ENCODE results near the gene NFE2. TPM values are rescaled to one million over a fixed set of nuclear protein-coding genes. Genes with fewer than 3 reads are reported as not detected.
A peak's percentile ranks its signal among the peaks of the same experiment; 100 is the strongest.

Gene NFE2
- total RNA-seq, 1 donor, result 1.4 TPM

DNA sequence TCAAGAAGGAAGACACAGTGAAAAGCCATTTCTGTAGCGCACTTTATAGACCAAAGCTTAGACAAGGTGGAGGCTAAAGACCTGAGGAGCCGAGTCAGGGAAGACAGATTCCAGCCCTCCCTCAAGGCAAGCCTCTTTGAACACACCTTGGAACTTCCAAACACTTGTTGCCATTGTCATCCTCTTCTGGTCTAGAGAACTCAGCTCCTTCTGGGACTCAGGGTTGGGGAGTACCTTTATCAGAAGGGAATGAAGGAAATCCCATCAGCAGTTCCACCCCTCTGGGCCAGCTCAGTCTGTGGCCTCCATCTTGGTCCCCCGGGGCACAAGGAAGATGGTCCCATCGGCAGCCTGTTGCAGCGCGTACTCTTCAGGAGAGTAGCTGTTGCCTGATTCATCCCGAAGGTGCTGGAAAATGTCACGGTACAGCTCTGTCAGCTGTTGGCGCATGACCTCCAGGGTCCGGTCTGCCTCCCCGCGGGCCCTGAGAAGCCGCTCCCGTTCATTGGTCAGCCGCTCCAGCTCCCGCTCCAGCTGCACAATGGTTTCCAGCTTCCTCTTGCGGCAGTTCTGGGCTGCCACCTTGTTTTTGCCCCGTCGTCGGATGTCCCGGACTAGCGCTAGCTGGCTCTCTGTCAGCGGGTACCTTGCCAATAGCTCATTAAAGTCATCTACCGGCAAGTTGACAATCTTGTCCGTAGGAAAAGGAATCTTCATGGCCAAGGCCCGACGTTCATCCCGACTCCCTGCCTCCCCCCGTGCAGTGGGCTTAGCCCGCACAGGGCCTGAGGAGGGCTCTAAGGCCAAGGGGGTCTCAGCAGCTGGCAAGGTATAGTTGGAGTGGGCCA lies 8.5 kb downstream of the NFE2 start:
- H2AFZ ChIP-seq (ENCODE audit: low read length), result no peak overlapping the region
- H3K9me3 ChIP-seq (ENCODE audit: low read depth, low read length), result no peaks in the 10 kb centered on the region
- peak; percentile 37 for DNase-seq (ENCODE audit: insufficient read length, low spot score, missing footprints)
- peaks cover 6% of the 10 kb centered on the region for H4K20me1 ChIP-seq (ENCODE audit: insufficient read depth, low read length)
- no peaks in the 10 kb centered on the region for H3K27me3 ChIP-seq (ENCODE audit: insufficient read depth, low read length)
- TF ChIP-seq, protein P1, sequence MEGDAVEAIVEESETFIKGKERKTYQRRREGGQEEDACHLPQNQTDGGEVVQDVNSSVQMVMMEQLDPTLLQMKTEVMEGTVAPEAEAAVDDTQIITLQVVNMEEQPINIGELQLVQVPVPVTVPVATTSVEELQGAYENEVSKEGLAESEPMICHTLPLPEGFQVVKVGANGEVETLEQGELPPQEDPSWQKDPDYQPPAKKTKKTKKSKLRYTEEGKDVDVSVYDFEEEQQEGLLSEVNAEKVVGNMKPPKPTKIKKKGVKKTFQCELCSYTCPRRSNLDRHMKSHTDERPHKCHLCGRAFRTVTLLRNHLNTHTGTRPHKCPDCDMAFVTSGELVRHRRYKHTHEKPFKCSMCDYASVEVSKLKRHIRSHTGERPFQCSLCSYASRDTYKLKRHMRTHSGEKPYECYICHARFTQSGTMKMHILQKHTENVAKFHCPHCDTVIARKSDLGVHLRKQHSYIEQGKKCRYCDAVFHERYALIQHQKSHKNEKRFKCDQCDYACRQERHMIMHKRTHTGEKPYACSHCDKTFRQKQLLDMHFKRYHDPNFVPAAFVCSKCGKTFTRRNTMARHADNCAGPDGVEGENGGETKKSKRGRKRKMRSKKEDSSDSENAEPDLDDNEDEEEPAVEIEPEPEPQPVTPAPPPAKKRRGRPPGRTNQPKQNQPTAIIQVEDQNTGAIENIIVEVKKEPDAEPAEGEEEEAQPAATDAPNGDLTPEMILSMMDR (IDR thresholded peaks at IDR 0.05; ENCODE audit: extremely low read depth, low read depth, low read length), result no peak
- peaks cover 11% of the 10 kb centered on the region for H3K36me3 ChIP-seq (ENCODE audit: insufficient read depth, low read length)
- no peaks in the 10 kb centered on the region for H3K79me2 ChIP-seq (ENCODE audit: insufficient read depth, low read length)
- no peak overlapping the region for H3K27ac ChIP-seq (ENCODE audit: low read depth, low read length)
- H3K4me1 ChIP-seq (ENCODE audit: insufficient read depth, low read length), result no peaks in the 10 kb centered on the region
- H3K4me3 ChIP-seq (ENCODE audit: insufficient read depth, low read length), result no peak overlapping the region
- H3K4me2 ChIP-seq (ENCODE audit: insufficient read depth, low read length), result no peak overlapping the region

- H3K9me3 ChIP-seq (ENCODE audit: low read depth, low read length), result no peaks in the 10 kb centered on the region
- H3K79me2 ChIP-seq (ENCODE audit: insufficient read depth, low read length), result peaks cover 18% of the 10 kb centered on the region
- no peak for DNase-seq (ENCODE audit: insufficient read length, low spot score, missing footprints)
- H4K20me1 ChIP-seq (ENCODE audit: insufficient read depth, low read length), result peaks cover 38% of the 10 kb centered on the region
- H3K27ac ChIP-seq (ENCODE audit: low read depth, low read length), result no peak overlapping the region
- TF ChIP-seq, protein P1 (IDR thresholded peaks at IDR 0.05; ENCODE audit: extremely low read depth, low read depth, low read length), result no peak
- no peak overlapping the region for H3K4me3 ChIP-seq (ENCODE audit: insufficient read depth, low read length)
- H3K4me1 ChIP-seq (ENCODE audit: insufficient read depth, low read length), result peaks cover 19% of the 10 kb centered on the region
- peaks cover 53% of the 10 kb centered on the region for H3K36me3 ChIP-seq (ENCODE audit: insufficient read depth, low read length)
- H3K4me2 ChIP-seq (ENCODE audit: insufficient read depth, low read length), result no peak overlapping the region
- no peaks in the 10 kb centered on the region for H3K27me3 ChIP-seq (ENCODE audit: insufficient read depth, low read length)
- H2AFZ ChIP-seq (ENCODE audit: low read length), result no peak overlapping the region
Observed at GRCh38 chr12:54287261-54288157, 13.3 kb downstream of the NFE2 start.

- no peak overlapping the region for H3K4me2 ChIP-seq (ENCODE audit: insufficient read depth, low read length)
- H3K4me3 ChIP-seq (ENCODE audit: insufficient read depth, low read length), result no peak overlapping the region
- no peak overlapping the region for H2AFZ ChIP-seq (ENCODE audit: low read length)
- peaks cover 29% of the 10 kb centered on the region for H3K4me1 ChIP-seq (ENCODE audit: insufficient read depth, low read length)
- no peak overlapping the region for H3K27ac ChIP-seq (ENCODE audit: low read depth, low read length)
- TF ChIP-seq, protein P1 (IDR thresholded peaks at IDR 0.05; ENCODE audit: extremely low read depth, low read depth, low read length), result no peak
- peaks cover 29% of the 10 kb centered on the region for H3K79me2 ChIP-seq (ENCODE audit: insufficient read depth, low read length)
- no peaks in the 10 kb centered on the region for H3K9me3 ChIP-seq (ENCODE audit: low read depth, low read length)
- H4K20me1 ChIP-seq (ENCODE audit: insufficient read depth, low read length), result peaks cover 49% of the 10 kb centered on the region
- H3K36me3 ChIP-seq (ENCODE audit: insufficient read depth, low read length), result peaks cover 65% of the 10 kb centered on the region
- H3K27me3 ChIP-seq (ENCODE audit: insufficient read depth, low read length), result no peaks in the 10 kb centered on the region
- peak; percentile 19 for DNase-seq (ENCODE audit: insufficient read length, low spot score, missing footprints)
Observed at GRCh38 chr12:54286042-54287030, 14.5 kb downstream of the NFE2 start.

Measured in osteoblast (primary cell).